ENCODE data around the gene GMDS. TPM values are rescaled to one million over a fixed set of nuclear protein-coding genes. Genes with fewer than 3 reads are reported as not detected.

GMDS gene
- total RNA-seq, 1 experiment from 2014 or later: 27.6 TPM

DNA sequence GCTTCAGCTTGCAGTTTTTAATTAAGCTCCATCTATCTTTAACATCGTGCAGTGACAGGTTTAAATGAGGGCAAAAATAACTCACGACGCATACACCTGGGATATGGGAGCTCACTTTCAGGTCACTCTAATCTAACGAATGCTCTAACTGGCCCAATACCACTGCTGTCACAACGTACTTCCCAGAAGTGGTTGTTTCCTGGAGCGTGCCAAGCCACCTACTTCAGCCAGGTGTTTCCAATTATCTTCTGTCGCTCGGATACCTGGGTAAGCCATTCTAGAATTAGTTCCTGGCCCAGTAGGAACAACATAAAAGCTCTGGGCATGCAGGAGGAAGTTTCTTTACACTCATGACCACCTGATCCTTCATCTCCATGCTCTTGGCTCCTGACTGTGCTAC is 488.3 kb downstream of the GMDS start:
- H3K4me3 Mint-ChIP-seq: no peak overlapping the region
- H3K9me3 Mint-ChIP-seq: peaks cover 2 to 5% of the 10 kb centered on the region in 2 experiments; a peak in 3 of 5 replicates
- no peak overlapping the region for H2AFZ ChIP-seq (ENCODE audit: low read length)
- H2BK20ac ChIP-seq (ENCODE audit: low read depth, low read length, poor library complexity, severe bottlenecking): no peak overlapping the region
- H3T11ph ChIP-seq (ENCODE audit: low read length): no peak overlapping the region
- no peak overlapping the region for H3K18ac ChIP-seq (ENCODE audit: insufficient read length, low read depth, low read length)
- H4K91ac ChIP-seq (ENCODE audit: insufficient read length, low read depth, low read length): no peak overlapping the region
- TF ChIP-seq, protein P1, sequence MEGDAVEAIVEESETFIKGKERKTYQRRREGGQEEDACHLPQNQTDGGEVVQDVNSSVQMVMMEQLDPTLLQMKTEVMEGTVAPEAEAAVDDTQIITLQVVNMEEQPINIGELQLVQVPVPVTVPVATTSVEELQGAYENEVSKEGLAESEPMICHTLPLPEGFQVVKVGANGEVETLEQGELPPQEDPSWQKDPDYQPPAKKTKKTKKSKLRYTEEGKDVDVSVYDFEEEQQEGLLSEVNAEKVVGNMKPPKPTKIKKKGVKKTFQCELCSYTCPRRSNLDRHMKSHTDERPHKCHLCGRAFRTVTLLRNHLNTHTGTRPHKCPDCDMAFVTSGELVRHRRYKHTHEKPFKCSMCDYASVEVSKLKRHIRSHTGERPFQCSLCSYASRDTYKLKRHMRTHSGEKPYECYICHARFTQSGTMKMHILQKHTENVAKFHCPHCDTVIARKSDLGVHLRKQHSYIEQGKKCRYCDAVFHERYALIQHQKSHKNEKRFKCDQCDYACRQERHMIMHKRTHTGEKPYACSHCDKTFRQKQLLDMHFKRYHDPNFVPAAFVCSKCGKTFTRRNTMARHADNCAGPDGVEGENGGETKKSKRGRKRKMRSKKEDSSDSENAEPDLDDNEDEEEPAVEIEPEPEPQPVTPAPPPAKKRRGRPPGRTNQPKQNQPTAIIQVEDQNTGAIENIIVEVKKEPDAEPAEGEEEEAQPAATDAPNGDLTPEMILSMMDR (conservative IDR thresholded peaks at IDR 0.05): no peak
- H3K4me2 ChIP-seq (ENCODE audit: insufficient read depth, insufficient read length, low read length): no peak overlapping the region
- H3K4me1 Mint-ChIP-seq: no peaks in the 10 kb centered on the region
- no peaks in the 10 kb centered on the region for H4K20me1 ChIP-seq (ENCODE audit: control insufficient read depth, insufficient read depth, insufficient read length)
- H2BK15ac ChIP-seq (ENCODE audit: low read depth, low read length): no peak overlapping the region
- H3K27ac ChIP-seq (ENCODE audit: insufficient read length, low read depth, low read length): no peak overlapping the region
- no peak overlapping the region for H2BK5ac ChIP-seq (ENCODE audit: insufficient read length, low read length)
- no peaks in the 10 kb centered on the region for H3K79me2 ChIP-seq (ENCODE audit: insufficient read depth, low read length)
- H3K23me2 ChIP-seq (ENCODE audit: insufficient read length, low read depth, low read length, poor library complexity, severe bottlenecking): no peaks in the 10 kb centered on the region
- H3K4ac ChIP-seq (ENCODE audit: low read depth, low read length): no peak overlapping the region
- H3K9me3 ChIP-seq (ENCODE audit: control insufficient read depth, low read depth, low read length): no peaks in the 10 kb centered on the region
- no peak for DNase-seq
- no peak overlapping the region for H3K9ac ChIP-seq (ENCODE audit: extremely low read depth, insufficient read length, low read length)
- no CpG with 5 or more reads among the region's 8 CpGs for WGBS (ENCODE audit: extremely low coverage, insufficient read length, low lambda C conversion rate)
- H2BK120ac ChIP-seq (ENCODE audit: low read depth, low read length, poor library complexity, severe bottlenecking): no peak overlapping the region
- no peak overlapping the region for H3K23ac ChIP-seq (ENCODE audit: insufficient read length, low read depth, low read length)
- H2AK5ac ChIP-seq (ENCODE audit: insufficient read length, low read length): no peak overlapping the region
- no peak overlapping the region for H4K5ac ChIP-seq (ENCODE audit: insufficient read length, low read depth, low read length)
- no peak overlapping the region for H2BK12ac ChIP-seq (ENCODE audit: insufficient read length, low read depth, low read length)
- no peaks in the 10 kb centered on the region for H3K4me1 ChIP-seq (ENCODE audit: insufficient read depth, low read length)
- no peak overlapping the region for H4K8ac ChIP-seq (replicated peaks; ENCODE audit: insufficient read length, low read depth, low read length)
- H3K56ac ChIP-seq (ENCODE audit: insufficient read length, low read depth, low read length): no peak overlapping the region
- no peaks in the 10 kb centered on the region for H3K79me1 ChIP-seq (ENCODE audit: insufficient read depth, low read depth, low read length, poor library complexity, severe bottlenecking)
- H3K36me3 Mint-ChIP-seq (ENCODE audit: insufficient read depth in 1 of 3, low read depth in 3 of 3): peaks cover 0 to 3% (median 2%) of the 10 kb centered on the region in 3 experiments; a peak in 4 of 7 replicates
- no peak overlapping the region for H3K14ac ChIP-seq (ENCODE audit: insufficient read depth, low read length)
- H3K27ac Mint-ChIP-seq: peak overlapping the region in 1 of 3 experiments; percentile 87; a peak in 1 of 7 replicates
- no peaks in the 10 kb centered on the region for H3K27me3 ChIP-seq (ENCODE audit: insufficient read depth, low read length)
- H3K27me3 Mint-ChIP-seq (ENCODE audit: low read depth): peaks cover 1% of the 10 kb centered on the region; the same call in 1 of the 2 replicates
